Right lobe of liver (tissue), 4 donors: Measurements from ENCODE around the gene FAM163B.

Experiments used
- POLR2A ChIP-seq: fragments of 450-650 bp; IDR thresholded peaks from one replicate; pipeline ENCODE4 v1.6.1; 2017; ENCODE audit warnings: antibody characterized with exemption, mild to moderate bottlenecking
- TF ChIP-seq, protein P1 (sequence below), 4 donors: fragments of 200-600 bp in 3 of 4; fragments of 450-650 bp in 1 of 4; IDR thresholded peaks; one replicate each; pipeline versions ENCODE4 v1.5.1 to v1.8.0; 2016 to 2022; ENCODE audit warnings: antibody characterized with exemption in 4 of 4, mild to moderate bottlenecking in 2 of 4
- donor health status: DM: no; HTN: no; CAD: no.
- donor health status: DM: no; HTN: no; CAD: no.
- donor health status: DM: no; HTN: yes; CAD: no.

DNA sequence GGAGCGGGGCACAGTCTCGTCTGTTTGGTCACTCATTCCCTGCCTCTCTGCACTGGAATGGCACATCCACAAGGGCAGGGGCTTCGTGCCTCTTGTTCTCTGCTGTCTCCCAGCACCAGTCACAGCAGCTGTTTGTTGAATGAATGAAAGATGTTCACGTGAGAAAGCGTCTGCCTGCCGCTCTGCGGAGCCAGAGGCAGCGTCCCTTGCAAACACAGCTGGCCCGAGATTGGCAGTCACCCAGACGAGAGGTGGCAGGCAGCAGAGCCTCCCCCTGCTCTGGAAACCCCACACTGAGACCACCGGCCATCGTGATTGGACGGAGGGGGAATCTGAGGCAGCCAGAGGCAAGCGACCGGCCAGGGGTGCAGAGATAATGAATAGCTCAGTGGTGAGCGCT lies 6.0 kb upstream of the FAM163B start:
- TF ChIP-seq POLR2A: no peak
- TF ChIP-seq, protein P1, sequence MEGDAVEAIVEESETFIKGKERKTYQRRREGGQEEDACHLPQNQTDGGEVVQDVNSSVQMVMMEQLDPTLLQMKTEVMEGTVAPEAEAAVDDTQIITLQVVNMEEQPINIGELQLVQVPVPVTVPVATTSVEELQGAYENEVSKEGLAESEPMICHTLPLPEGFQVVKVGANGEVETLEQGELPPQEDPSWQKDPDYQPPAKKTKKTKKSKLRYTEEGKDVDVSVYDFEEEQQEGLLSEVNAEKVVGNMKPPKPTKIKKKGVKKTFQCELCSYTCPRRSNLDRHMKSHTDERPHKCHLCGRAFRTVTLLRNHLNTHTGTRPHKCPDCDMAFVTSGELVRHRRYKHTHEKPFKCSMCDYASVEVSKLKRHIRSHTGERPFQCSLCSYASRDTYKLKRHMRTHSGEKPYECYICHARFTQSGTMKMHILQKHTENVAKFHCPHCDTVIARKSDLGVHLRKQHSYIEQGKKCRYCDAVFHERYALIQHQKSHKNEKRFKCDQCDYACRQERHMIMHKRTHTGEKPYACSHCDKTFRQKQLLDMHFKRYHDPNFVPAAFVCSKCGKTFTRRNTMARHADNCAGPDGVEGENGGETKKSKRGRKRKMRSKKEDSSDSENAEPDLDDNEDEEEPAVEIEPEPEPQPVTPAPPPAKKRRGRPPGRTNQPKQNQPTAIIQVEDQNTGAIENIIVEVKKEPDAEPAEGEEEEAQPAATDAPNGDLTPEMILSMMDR (IDR thresholded peaks at IDR 0.05): no peak
